ENCODE results near the gene MGA. TPM values are rescaled to one million over a fixed set of nuclear protein-coding genes. Genes with fewer than 3 reads are reported as not detected.

MGA gene
- total RNA-seq, 2 donors from 2014 or later = 42.9 to 62.5 TPM

- no peaks in the 10 kb centered on the region for H3K36me3 ChIP-seq
- intact Hi-C loops (cut with DNase I) = no loop called here
- no peaks in the 10 kb centered on the region for H3K4me1 ChIP-seq (replicated peaks)
- WGBS = 59% methylated on average over 1 of the region's 1 CpG
- H3K9me3 ChIP-seq = no peaks in the 10 kb centered on the region
- no peaks in the 10 kb centered on the region for H3K27me3 ChIP-seq (replicated peaks; ENCODE audit: insufficient read depth)
- TF ChIP-seq CTCF (IDR thresholded peaks at IDR 0.05) (no peak), POLR2AphosphoS5 (IDR thresholded peaks at IDR 0.05) (no peak), POLR2A (IDR thresholded peaks at IDR 0.05) (no peak)
- no peak overlapping the region for H3K27ac ChIP-seq
- DNase-seq (ENCODE audit: low spot score) = no peak
- no peak overlapping the region for H3K4me3 ChIP-seq
Measured at GRCh38 chr15:41690636-41691035, 30.4 kb downstream of the MGA start.

GRCh38 chr15:41691471-41691870 lies 31.3 kb downstream of the MGA start:
- WGBS = 83% methylated on average over 2 of the region's 2 CpGs
- no peak overlapping the region for H3K4me3 ChIP-seq
- no peaks in the 10 kb centered on the region for H3K4me1 ChIP-seq (replicated peaks)
- no peaks in the 10 kb centered on the region for H3K27me3 ChIP-seq (replicated peaks; ENCODE audit: insufficient read depth)
- DNase-seq (ENCODE audit: low spot score) = no peak
- no peak for TF ChIP-seq POLR2AphosphoS5 (IDR thresholded peaks at IDR 0.05)
- no peak for TF ChIP-seq POLR2A (IDR thresholded peaks at IDR 0.05)
- no peak for TF ChIP-seq CTCF (IDR thresholded peaks at IDR 0.05)
- no peaks in the 10 kb centered on the region for H3K9me3 ChIP-seq
- no peak overlapping the region for H3K27ac ChIP-seq
- H3K36me3 ChIP-seq = no peaks in the 10 kb centered on the region
- intact Hi-C loops (cut with DNase I) = no loop called here

- H3K36me3 ChIP-seq = no peaks in the 10 kb centered on the region
- H3K27ac ChIP-seq = no peak overlapping the region
- intact Hi-C loops (cut with DNase I) = no loop called here
- DNase-seq (ENCODE audit: low spot score) = no peak
- 83% methylated on average over 4 of the region's 4 CpGs for WGBS
- no peaks in the 10 kb centered on the region for H3K4me1 ChIP-seq (replicated peaks)
- no peaks in the 10 kb centered on the region for H3K27me3 ChIP-seq (replicated peaks; ENCODE audit: insufficient read depth)
- H3K4me3 ChIP-seq = no peak overlapping the region
- H3K9me3 ChIP-seq = no peaks in the 10 kb centered on the region
- TF ChIP-seq CTCF (IDR thresholded peaks at IDR 0.05) (no peak), POLR2A (IDR thresholded peaks at IDR 0.05) (no peak), POLR2AphosphoS5 (IDR thresholded peaks at IDR 0.05) (no peak)
Measured at GRCh38 chr15:41692049-41692448, 31.8 kb downstream of the MGA start.

GRCh38 chr15:41693757-41694156 lies 33.6 kb downstream of the MGA start:
- no peaks in the 10 kb centered on the region for H3K27me3 ChIP-seq (replicated peaks; ENCODE audit: insufficient read depth)
- WGBS = 97% methylated on average over 4 of the region's 4 CpGs
- H3K9me3 ChIP-seq = no peaks in the 10 kb centered on the region
- H3K4me3 ChIP-seq = no peak overlapping the region
- intact Hi-C loops (cut with DNase I) = no loop called here
- no peak for DNase-seq (ENCODE audit: low spot score)
- no peaks in the 10 kb centered on the region for H3K4me1 ChIP-seq (replicated peaks)
- H3K36me3 ChIP-seq = no peaks in the 10 kb centered on the region
- no peak overlapping the region for H3K27ac ChIP-seq
- no peak for TF ChIP-seq POLR2AphosphoS5 (IDR thresholded peaks at IDR 0.05)
- TF ChIP-seq POLR2A (IDR thresholded peaks at IDR 0.05) = no peak
- TF ChIP-seq CTCF (IDR thresholded peaks at IDR 0.05) = no peak

- Histone ChIP-seq H3K4me3 (no peak overlapping the region), H3K27me3 (replicated peaks; ENCODE audit: insufficient read depth) (no peaks in the 10 kb centered on the region), H3K4me1 (replicated peaks) (no peaks in the 10 kb centered on the region), H3K9me3 (no peaks in the 10 kb centered on the region), H3K36me3 (no peaks in the 10 kb centered on the region), H3K27ac (no peak overlapping the region)
- peak; percentile 23 for DNase-seq (ENCODE audit: low spot score)
- intact Hi-C loops (cut with DNase I) = no loop called here
- TF ChIP-seq POLR2AphosphoS5 (IDR thresholded peaks at IDR 0.05) (peak; percentile 6), POLR2A (IDR thresholded peaks at IDR 0.05) (no peak), CTCF (IDR thresholded peaks at IDR 0.05) (peak in 1 of 4 experiments; percentile 17)
- WGBS = 65% methylated on average over 8 of the region's 8 CpGs
Measured at GRCh38 chr15:41695750-41696436, 35.7 kb downstream of the MGA start.
